Measurements from ENCODE around the gene TTI1.

The TTI1 gene

DNA sequence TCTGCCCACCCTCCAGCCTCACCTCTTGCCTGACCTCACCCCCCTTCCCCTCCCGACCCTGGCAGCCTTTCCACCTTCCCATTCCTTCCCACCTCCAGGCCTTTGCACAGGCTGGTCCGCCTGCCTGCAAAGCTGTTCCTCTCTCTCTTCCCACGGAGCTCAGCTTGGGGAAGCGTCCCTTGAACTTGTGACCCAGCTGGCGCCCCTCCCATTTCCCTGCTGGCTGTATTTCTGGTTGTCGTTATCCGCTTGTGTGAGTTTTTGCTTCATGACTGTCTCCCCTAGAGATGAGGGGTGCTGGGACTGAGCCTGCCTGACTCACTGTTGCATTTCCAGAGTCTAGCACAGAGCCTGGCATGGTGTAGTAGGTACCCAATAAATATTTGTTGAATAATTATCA, 97.8 kb downstream of the TTI1 start:
- in situ Hi-C loops (cut with MboI; ENCODE audit: low sequenced_read_pairs, unreplicated experiment), result no loop called here
- no peak for DNase-seq (ENCODE audit: low spot score)
- TF ChIP-seq, protein P1, sequence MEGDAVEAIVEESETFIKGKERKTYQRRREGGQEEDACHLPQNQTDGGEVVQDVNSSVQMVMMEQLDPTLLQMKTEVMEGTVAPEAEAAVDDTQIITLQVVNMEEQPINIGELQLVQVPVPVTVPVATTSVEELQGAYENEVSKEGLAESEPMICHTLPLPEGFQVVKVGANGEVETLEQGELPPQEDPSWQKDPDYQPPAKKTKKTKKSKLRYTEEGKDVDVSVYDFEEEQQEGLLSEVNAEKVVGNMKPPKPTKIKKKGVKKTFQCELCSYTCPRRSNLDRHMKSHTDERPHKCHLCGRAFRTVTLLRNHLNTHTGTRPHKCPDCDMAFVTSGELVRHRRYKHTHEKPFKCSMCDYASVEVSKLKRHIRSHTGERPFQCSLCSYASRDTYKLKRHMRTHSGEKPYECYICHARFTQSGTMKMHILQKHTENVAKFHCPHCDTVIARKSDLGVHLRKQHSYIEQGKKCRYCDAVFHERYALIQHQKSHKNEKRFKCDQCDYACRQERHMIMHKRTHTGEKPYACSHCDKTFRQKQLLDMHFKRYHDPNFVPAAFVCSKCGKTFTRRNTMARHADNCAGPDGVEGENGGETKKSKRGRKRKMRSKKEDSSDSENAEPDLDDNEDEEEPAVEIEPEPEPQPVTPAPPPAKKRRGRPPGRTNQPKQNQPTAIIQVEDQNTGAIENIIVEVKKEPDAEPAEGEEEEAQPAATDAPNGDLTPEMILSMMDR (IDR thresholded peaks at IDR 0.05; ENCODE audit: borderline replicate concordance, control extremely low read depth, extremely low read depth, insufficient read depth, missing control alignments), result no peak

DNA sequence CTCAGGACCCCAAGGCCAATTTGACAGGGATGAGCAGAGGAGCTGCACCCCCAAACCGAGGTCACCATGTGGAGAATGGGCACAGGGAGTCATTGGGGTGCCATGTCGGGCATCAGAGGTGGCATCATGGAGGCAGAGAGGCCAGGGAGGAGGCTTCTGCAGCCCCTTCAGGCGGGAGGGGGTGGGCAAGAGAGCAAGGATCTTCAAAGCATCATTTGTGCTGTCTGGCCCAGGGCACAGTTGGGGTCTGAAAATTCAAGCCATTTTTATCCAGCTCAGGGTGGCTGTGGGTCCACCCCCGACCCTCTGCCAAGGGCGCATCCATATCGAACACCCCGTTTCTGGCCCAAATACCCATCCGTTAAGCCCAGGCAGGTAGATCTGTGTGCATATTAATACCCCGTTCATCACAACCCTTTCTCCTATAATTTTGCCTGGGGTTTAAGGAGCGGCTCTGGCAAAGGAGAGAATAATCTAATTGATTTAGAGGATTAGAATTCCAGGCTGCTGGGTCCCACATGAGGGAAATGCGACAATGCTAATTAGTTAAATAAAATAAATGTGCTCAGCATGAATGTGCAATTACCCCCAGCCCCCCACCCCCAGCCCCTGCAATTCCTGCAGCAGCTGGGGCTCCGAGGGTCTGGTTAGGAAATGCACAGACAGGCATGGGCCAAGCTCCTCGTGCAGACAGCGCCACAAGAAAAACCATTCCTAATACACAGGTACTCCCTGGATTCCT, 98.5 kb downstream of the TTI1 start:
- no peak for DNase-seq (ENCODE audit: low spot score)
- TF ChIP-seq, protein P1 (IDR thresholded peaks at IDR 0.05; ENCODE audit: borderline replicate concordance, control extremely low read depth, extremely low read depth, insufficient read depth, missing control alignments), result no peak
- in situ Hi-C loops (cut with MboI; ENCODE audit: low sequenced_read_pairs, unreplicated experiment), result no loop called here

DNA sequence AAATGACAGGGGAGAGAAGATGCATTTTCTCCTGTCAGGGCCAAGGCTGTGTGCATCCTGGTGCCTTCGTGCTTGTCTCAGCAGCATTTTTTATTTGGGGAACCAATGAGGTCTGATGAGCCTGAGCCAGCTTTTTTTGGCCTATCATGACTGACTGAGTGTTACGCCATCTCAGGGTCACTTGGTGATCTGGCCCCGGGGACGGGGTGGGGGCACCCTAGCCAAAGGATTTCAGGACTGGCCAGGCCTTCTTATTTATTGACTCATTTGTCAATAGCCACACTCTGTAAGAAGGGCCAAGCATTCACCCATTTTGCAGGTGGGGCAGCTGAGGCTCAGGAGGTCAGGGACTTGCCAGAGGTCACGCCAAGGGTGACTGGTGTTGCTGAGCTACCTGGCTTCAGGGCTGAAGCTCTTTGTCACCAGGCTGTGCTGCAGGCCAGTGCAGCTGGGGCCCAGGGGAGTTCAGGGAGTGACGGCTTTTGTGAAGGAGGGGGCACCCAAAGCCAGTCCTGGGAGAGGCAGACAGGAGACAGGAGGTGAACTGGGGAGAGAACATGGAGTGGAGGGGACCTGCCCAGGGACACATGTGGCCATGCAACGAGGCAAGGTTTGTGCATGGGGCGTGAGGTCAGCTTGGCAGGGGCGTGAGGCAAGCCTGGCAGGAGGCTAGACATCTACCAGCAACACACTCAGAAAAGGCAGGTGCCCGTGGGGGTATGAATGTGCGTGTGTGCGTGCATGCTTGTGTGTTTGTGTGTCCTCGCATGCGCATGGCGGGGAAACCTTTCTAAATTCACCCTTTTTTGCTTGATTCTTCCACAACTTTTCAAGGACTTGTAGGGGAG, 99.2 kb downstream of the TTI1 start:
- TF ChIP-seq, protein P1 (IDR thresholded peaks at IDR 0.05; ENCODE audit: borderline replicate concordance, control extremely low read depth, extremely low read depth, insufficient read depth, missing control alignments), result no peak
- in situ Hi-C loops (cut with MboI; ENCODE audit: low sequenced_read_pairs, unreplicated experiment), result no loop called here
- no peak for DNase-seq (ENCODE audit: low spot score)

All from GM13976 (cell line).